GM18505 (cell line): ENCODE measurements around the gene CUEDC1.

Experiments used
- ATAC-seq: cut with Tn5 transposase; IDR thresholded peaks from one replicate; pipeline ENCODE4 v1.9.1; 2021; ENCODE audit not compliant: unreplicated experiment
- POLR2A ChIP-seq: IDR thresholded peaks from 4 replicates; pipeline ENCODE4 v1.6.1; 2011; ENCODE audit warnings: borderline replicate concordance; ENCODE audit not compliant: insufficient read depth, insufficient read length; ENCODE audit errors: extremely low read depth

CUEDC1 gene

GRCh38 chr17:57915985-57916757 is 39.0 kb downstream of the CUEDC1 start:
- no peak for TF ChIP-seq POLR2A
- ATAC-seq, result no peak

- ATAC-seq, result no peak
- TF ChIP-seq POLR2A, result no peak
These were observed 39.7 kb downstream of the CUEDC1 start for GRCh38 chr17:57915544-57915943.

GRCh38 chr17:57914273-57915142 is 40.7 kb downstream of the CUEDC1 start:
- no peak for ATAC-seq
- no peak for TF ChIP-seq POLR2A

GRCh38 chr17:57913575-57914272 is 41.5 kb downstream of the CUEDC1 start:
- no peak for TF ChIP-seq POLR2A
- ATAC-seq, result no peak

- TF ChIP-seq POLR2A, result no peak
- ATAC-seq, result no peak
These were observed 43.2 kb downstream of the CUEDC1 start for GRCh38 chr17:57911834-57912673.

- no peak for ATAC-seq
- TF ChIP-seq POLR2A, result no peak
These were observed 44.5 kb downstream of the CUEDC1 start for GRCh38 chr17:57910462-57911420.

GRCh38 chr17:57909551-57909950 is 45.7 kb downstream of the CUEDC1 start:
- no peak for ATAC-seq
- TF ChIP-seq POLR2A, result no peak

GRCh38 chr17:57908278-57908677 is 46.9 kb downstream of the CUEDC1 start:
- no peak for TF ChIP-seq POLR2A
- ATAC-seq, result no peak

- ATAC-seq, result no peak
- no peak for TF ChIP-seq POLR2A
These were observed 48.3 kb downstream of the CUEDC1 start for GRCh38 chr17:57906910-57907309.

GRCh38 chr17:57905875-57906455 is 49.2 kb downstream of the CUEDC1 start:
- no peak for ATAC-seq
- TF ChIP-seq POLR2A, result no peak

- no peak for TF ChIP-seq POLR2A
These were observed 51.3 kb downstream of the CUEDC1 start for GRCh38 chr17:57903961-57904360.

More at GRCh38 chr17:57903961-57904360, 51.3 kb downstream of the CUEDC1 start:
- no peak for ATAC-seq
